ENCODE measurements around the gene MYL7.

Gene MYL7

GRCh38 chr7:44149571-44150465 lies 8.7 kb upstream of the MYL7 start:
- DNase-seq = no peak

GRCh38 chr7:44148961-44149536 lies 7.9 kb upstream of the MYL7 start:
- DNase-seq = no peak

- no peak for DNase-seq
Measured at GRCh38 chr7:44148166-44148565, 7.0 kb upstream of the MYL7 start.

- DNase-seq = no peak
Measured at GRCh38 chr7:44147026-44147991, 6.2 kb upstream of the MYL7 start.

GRCh38 chr7:44145969-44146911 lies 5.1 kb upstream of the MYL7 start:
- DNase-seq = no peak

- DNase-seq = no peak
Measured at GRCh38 chr7:44145479-44145968, 4.4 kb upstream of the MYL7 start.

- no peak for DNase-seq
Measured at GRCh38 chr7:44144968-44145478, 3.9 kb upstream of the MYL7 start.

GRCh38 chr7:44144426-44144967 lies 3.4 kb upstream of the MYL7 start:
- no peak for DNase-seq

GRCh38 chr7:44143646-44144250 lies 2.6 kb upstream of the MYL7 start:
- no peak for DNase-seq

- no peak for DNase-seq
Measured at GRCh38 chr7:44142028-44142427, 896 bp upstream of the MYL7 start.

GRCh38 chr7:44140341-44140740 lies 791 bp downstream of the MYL7 start:
- no peak for DNase-seq

- no peak for DNase-seq
Measured at GRCh38 chr7:44139311-44140010, 1.7 kb downstream of the MYL7 start.

GRCh38 chr7:44138698-44139097 lies 2.4 kb downstream of the MYL7 start:
- no peak for DNase-seq

- no peak for DNase-seq
Measured at GRCh38 chr7:44136731-44137130, 4.4 kb downstream of the MYL7 start.

GRCh38 chr7:44134943-44135628 lies 6.0 kb downstream of the MYL7 start:
- DNase-seq = no peak

GRCh38 chr7:44133295-44133694 lies 7.8 kb downstream of the MYL7 start:
- DNase-seq = no peak

- no peak for DNase-seq
Measured at GRCh38 chr7:44132039-44132438, 9.1 kb downstream of the MYL7 start.

GRCh38 chr7:44131173-44132029 lies 9.7 kb downstream of the MYL7 start:
- no peak for DNase-seq

All from amniotic stem cell (primary cell).